GM21367 (cell line): ENCODE results near the gene RAB4B.
"Not testable (repeated sequence)": the region's sequence is repeated elsewhere in the genome, so short reads cannot be mapped to it uniquely, and the experiment has no call there.

ENCODE experiments used
- ATAC-seq: cut with Tn5 transposase; IDR thresholded peaks from one replicate; pipeline ENCODE4 v1.9.1; 2021; ENCODE audit not compliant: unreplicated experiment

Gene RAB4B

GRCh38 chr19:40777937-40778705, at the start of gene RAB4B:
Gene RAB4B, plus strand, starts transcription at chr19:40778247. Its CDS starts 129 bp downstream, at chr19:40778376.
- ATAC-seq: peak; percentile 48

DNA sequence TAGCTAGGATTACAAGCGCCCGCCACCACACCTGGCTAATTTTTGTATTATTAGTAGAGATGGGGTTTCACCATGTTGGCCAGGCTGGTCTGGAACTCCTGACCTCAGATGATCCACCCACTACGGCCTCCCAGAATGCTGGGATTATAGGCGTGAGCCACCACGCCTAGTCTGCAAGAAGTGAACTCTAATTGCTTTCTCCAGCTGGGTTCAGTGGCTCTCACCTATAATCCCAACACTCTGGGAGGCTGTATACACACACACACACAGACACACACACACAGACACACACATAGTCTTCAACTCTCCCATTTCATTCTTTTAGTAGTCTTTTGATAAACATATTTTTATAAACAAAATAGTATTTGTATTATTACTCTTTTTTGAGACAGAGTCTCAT, 48.0 kb upstream of the RAB4B start:
- ATAC-seq: not testable (repeated sequence)

DNA sequence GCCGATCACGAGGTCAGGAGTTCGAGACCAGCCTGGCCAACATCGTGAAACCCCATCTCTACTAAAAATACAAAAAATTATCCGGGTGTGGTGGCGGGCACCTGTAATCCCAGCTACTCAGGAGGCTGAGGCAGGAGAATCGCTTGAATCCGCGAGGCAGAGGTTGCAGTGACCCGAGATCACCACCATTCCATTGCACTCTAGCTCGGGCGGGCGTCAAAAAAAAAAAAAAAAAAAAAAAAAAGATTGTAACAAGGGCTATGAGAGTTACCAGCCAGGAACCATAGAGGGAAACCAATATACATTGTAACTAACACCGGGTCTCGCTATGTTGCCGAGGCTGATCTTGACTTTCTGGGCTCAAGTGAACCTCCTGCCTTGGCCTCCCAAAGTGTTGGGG, 45.7 kb upstream of the RAB4B start:
- ATAC-seq: not testable (repeated sequence)

GRCh38 chr19:40733149-40733548, 44.9 kb upstream of the RAB4B start:
- ATAC-seq: no peak

DNA sequence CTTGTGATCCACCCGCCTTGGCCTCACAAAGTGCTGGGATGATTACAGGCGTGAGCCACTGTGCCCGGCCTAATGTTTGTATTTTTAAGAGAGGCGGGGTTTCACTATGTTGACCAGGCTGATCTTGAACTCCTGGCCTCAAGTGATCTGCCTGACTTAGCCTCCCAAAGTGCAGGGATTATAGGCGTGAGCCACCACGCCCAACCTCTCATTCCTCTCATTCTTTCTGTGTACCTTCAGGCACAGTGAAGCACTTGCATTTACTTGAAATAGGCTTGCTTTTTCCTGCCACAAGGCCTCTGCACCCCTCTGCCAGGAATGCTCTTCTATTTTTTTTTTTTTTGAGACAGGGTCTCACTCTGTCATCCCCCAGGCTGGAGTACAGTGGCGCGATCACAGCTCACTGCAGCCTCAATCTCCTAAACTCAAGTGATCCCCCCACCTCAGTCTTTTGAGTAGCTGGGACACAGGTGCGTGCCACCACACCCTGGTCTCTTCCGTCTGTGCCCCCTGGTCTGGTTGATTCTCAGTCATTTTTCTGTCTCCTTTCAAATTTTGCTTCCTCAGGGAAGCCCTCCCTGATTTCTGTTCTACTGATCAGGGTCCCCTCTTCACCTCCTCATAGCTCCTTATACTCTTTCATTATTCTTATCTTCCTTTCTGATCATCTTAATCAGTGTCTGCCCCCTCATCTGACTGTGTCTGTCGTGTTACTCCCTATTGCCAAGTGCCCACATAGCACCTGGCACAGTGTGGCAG, 42.9 kb upstream of the RAB4B start:
- no peak for ATAC-seq

GRCh38 chr19:40736661-40737060, 41.4 kb upstream of the RAB4B start:
- ATAC-seq: no peak

DNA sequence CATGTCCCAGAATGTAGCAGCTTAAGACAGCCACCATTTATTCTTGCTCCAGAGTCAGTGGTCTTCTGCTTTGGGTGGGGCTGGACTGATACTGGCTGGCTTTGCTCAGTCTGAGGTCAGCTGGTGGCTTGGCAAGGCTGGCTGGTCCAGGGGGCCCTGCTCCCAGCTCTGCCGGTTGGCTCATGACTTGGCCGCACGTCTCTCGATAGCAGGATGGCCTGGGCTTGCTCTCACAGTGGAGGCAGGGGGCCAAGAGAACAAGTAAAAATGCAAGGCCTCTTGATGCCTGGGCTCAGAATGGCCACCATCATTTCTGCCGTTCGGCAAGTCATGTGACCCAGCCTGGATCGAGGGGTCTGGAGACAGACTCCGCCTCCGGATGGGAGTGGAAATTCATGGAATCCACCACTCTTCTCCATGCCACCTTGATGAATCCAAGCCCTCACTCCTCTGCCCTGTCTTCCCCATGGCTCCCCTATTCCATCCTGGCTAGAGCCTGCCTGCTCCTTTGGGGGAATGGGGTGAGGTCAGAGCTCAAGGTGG, 40.9 kb upstream of the RAB4B start:
- no peak for ATAC-seq

- no peak for ATAC-seq
These were observed 38.8 kb upstream of the RAB4B start for GRCh38 chr19:40739030-40739839.

DNA sequence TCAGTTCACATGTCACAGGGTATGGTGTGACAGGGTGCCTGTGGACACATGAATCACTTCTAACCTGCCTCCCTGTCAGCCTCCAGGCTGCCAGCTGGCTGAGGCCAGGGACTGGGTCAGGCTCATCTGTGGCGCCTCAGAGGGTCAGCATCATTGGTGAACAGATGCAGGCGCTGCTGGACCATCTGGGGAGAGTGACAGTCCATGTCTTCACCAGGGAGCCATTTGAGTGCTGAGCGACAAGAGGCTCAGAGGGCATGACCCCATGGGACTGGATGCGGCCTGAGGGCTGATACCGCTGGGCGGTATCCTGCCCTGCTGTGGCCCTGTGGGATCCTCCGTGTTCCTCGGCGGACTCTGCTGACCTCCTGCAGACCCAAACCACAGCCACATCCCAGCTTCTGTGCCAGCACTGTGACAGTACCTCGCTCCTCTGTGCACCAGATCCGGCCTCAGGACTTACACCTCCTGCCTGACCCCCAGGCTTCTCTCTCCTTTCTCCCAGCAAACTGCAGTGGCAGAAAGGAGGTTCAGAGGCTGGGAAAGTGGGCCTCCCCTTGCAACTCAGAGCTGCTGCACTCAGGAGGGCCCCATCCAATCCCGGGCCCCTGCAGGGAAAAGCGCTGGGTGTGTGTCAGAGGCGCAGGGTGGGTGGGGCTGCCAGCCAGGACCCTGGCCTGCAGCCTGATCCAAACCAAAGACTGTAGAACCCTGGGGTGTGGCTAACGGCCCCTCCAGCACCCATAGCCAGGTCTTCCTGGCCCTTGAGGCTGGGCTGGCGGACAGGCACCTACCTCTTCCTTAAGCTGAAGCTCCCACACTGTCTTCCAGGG, 38.0 kb upstream of the RAB4B start:
- no peak for ATAC-seq

GRCh38 chr19:40740747-40741146, 37.3 kb upstream of the RAB4B start:
- ATAC-seq: no peak

DNA sequence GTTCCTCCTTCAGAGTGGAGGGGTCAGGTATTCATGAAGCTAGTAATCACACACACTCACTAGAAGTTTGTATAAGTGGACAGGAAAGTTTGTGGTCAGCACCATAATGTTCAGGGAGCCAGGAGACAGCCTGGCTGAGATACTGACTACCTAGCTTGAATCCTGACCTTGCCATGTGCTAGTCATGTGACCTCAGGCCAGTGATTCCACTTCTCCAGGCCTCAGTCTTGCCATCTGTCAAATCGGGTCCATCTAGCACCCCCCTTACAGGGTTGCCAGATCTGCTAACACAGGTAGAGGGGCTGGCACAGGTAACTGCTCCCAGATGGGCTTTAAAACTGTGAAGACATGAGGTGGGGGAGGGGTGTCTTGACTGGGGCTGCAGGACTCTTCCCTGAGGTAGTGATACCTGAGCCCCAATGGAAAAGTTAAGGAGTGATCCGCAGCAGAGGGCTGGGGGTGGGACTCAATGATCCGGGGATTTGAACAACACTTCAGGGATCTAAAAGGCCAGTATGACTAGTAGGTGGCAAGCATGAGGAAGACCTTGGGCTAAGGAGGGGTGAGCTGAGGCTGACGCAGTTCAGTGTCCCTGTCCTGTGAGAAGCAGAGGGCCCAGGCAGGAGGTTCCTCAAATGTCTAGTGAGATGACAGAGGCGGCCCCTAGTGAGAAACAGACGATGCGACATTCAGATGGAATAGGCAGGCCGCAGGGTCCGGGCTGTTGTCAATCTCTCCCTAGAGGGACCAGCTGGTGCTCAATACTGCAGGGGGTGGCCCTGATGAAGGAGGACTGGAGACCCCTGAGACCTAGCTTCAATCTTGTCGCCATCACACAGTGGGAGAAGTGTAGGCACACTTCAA, 36.3 kb upstream of the RAB4B start:
- no peak for ATAC-seq

DNA sequence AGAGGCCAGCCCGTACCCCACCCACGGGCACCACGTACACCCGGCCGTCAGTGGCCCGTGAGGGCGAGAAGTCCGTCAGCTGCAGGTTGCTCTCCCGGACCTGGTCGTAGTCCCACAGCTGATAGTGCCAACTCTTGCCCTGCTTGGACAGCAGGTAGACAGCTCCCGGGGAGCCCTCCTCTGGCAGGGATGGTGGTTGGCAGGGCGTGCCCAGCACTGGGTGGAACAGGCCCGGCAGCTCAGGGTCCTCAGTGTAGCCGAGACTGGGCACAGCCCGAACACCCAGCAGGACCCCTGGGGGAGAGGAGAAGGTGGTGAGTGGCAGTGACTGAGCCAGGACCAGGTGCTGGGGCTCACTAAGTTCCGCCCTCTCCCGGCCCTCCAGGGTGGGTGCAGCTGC, 35.6 kb upstream of the RAB4B start:
- no peak for ATAC-seq

- ATAC-seq: no peak
These were observed 35.2 kb upstream of the RAB4B start for GRCh38 chr19:40742886-40743285.

DNA sequence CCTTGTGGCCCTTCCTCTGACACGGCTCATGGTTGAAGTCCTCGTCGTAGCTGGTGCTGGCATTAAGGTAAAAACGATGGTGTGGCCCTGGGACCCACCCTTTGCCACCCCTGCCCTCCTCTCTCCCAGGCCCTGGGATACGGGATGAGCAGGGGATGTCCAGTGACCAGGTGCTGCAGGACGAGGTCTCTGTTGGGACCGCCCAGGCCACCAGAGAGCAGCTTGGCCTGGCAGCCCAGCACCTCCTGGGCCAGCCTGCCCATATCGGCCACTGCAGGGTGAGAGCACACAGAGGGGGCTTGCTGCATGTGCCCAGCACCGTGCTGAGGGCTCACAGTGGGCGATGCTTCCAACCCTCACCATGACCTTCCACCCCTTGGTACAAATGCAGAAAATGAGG, 34.1 kb upstream of the RAB4B start:
- no peak for ATAC-seq

- ATAC-seq: no peak
These were observed 33.3 kb upstream of the RAB4B start for GRCh38 chr19:40744554-40745401.

- no peak for ATAC-seq
These were observed 32.7 kb upstream of the RAB4B start for GRCh38 chr19:40745402-40745780.

DNA sequence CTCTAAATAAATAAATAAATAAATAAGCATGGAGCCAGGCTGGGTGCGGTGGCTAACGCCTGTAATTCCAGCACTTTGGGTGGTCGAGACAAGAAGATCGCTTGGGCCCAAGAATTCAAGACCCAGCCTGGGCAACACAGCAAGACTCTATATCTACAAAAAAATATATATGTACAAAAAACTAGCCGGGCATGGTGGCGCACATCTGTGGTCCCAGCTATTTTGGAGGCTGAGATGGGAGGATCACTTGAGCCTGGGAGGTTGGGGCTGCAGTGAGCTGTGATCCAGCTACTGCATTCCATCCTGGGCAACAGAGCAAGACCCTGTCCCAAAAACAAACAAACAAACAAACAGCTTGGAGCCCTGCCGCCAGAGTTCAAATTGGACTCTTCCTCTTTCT, 30.5 kb upstream of the RAB4B start:
- ATAC-seq: no peak

DNA sequence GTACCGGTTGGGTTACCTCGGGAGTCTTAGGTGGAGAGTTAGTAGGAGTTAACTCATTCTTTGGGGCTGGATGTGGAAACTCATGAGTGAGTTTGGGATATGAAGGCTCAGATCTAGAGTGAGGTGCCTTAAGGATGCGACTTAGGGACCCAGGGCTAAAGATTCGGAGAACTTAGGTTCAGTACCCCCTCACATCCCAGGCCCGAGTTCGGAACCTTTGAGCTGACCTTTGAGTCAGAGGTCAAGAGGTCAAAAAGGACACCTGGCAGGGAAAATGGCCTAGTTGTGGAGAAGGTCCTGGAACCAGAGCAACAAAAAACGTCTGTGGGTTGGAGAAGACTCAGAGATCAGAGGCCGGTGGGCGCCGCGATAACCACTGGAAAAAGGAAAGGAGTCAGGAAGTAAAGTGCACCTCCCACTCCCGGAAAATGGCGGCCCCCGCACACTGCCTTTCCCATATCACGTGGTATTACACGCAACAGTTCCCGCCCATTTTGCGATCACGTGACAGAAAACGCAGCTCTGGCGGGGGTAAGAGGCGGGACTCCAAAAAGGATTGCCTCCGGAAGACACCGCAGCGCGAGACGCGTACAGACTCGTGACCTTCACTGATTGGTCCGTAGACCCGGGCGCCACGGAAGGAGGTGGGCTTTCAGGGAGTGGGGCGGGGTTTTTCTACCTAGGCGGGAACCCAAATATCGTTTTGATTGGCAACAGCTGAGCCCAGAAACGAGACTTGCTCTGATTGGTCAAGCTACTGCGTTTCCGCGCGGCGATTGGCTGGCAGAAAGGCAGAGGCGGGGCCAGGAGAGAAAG, 27.8 kb upstream of the RAB4B start, which contains the start of gene ACTMAP:
TSS of gene ACTMAP (minus strand) at position 420 of the 816 bp plus-strand sequence. CDS start 674 bp downstream, outside the sequence.
- peak; percentile 76 for ATAC-seq
